Measurements from ENCODE around the gene EPB41L3. TPM values are rescaled to one million over a fixed set of nuclear protein-coding genes. Genes with fewer than 3 reads are reported as not detected.

The EPB41L3 gene
- total RNA-seq, 2 experiments from 2014 or later = not detected

DNA sequence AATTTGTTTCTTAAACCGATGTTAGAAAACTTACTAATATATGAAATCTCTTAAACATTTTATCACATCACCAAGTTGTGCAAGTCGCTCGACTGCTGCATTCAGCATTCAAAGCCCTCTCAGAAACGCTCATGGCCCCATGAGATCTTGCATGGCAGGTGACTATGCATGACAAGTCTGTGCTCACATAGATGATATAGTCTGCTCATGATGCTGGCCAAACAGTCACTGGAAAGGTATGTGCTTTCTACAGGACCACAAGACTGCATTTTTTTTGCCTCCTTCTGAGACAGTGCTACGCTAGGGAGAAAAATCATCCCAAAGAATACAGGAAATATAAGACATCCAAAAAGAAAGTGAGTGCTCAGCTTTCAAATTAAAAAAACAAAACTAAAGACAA lies 150.0 kb downstream of the EPB41L3 start:
- H3K79me2 ChIP-seq (ENCODE audit: insufficient read depth, low read depth, low read length) = no peaks in the 10 kb centered on the region
- H3K4me1 ChIP-seq (ENCODE audit: insufficient read depth, low read length, poor library complexity, severe bottlenecking) = no peaks in the 10 kb centered on the region
- H3K9me3 ChIP-seq (ENCODE audit: low read length) = no peaks in the 10 kb centered on the region
- H3K4me2 ChIP-seq (ENCODE audit: low read length) = no peak overlapping the region
- no peak overlapping the region for H3K27ac ChIP-seq (ENCODE audit: low read depth, low read length, poor library complexity, severe bottlenecking)
- no TSS peak for BruUV-seq (replicated peaks)
- DNase-seq (ENCODE audit: low spot score) = no peak
- H2AFZ ChIP-seq (ENCODE audit: low read length) = no peak overlapping the region
- intact Hi-C loops (cut with micrococcal nuclease; ENCODE audit: unreplicated experiment) = no loop called here
- H3K4me3 ChIP-seq (ENCODE audit: low read depth, low read length, poor library complexity, severe bottlenecking) = no peak overlapping the region
- H4K20me1 ChIP-seq (ENCODE audit: insufficient read depth, low read length) = no peaks in the 10 kb centered on the region
- H3K9me2 ChIP-seq (ENCODE audit: insufficient read depth, low read length) = no peaks in the 10 kb centered on the region
- ChIA-PET CTCF (ENCODE audit: unreplicated experiment) (no interaction called here), POLR2A (no interaction called here)
- no peak for TF ChIP-seq EZH2phosphoT487 (IDR thresholded peaks at IDR 0.05; ENCODE audit: borderline replicate concordance, low read depth, low read length)
- TF ChIP-seq, protein P1, sequence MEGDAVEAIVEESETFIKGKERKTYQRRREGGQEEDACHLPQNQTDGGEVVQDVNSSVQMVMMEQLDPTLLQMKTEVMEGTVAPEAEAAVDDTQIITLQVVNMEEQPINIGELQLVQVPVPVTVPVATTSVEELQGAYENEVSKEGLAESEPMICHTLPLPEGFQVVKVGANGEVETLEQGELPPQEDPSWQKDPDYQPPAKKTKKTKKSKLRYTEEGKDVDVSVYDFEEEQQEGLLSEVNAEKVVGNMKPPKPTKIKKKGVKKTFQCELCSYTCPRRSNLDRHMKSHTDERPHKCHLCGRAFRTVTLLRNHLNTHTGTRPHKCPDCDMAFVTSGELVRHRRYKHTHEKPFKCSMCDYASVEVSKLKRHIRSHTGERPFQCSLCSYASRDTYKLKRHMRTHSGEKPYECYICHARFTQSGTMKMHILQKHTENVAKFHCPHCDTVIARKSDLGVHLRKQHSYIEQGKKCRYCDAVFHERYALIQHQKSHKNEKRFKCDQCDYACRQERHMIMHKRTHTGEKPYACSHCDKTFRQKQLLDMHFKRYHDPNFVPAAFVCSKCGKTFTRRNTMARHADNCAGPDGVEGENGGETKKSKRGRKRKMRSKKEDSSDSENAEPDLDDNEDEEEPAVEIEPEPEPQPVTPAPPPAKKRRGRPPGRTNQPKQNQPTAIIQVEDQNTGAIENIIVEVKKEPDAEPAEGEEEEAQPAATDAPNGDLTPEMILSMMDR (conservative IDR thresholded peaks at IDR 0.05; ENCODE audit: low read length) = no peak
- no peaks in the 10 kb centered on the region for H3K36me3 ChIP-seq (ENCODE audit: insufficient read depth, low read length)

GRCh38 chr18:5391409-5391808 lies 152.4 kb downstream of the EPB41L3 start:
- BruUV-seq (replicated peaks) = no TSS peak
- H3K79me2 ChIP-seq (ENCODE audit: insufficient read depth, low read depth, low read length) = no peaks in the 10 kb centered on the region
- no peaks in the 10 kb centered on the region for H3K4me1 ChIP-seq (ENCODE audit: insufficient read depth, low read length, poor library complexity, severe bottlenecking)
- H3K9me2 ChIP-seq (ENCODE audit: insufficient read depth, low read length) = no peaks in the 10 kb centered on the region
- H3K27ac ChIP-seq (ENCODE audit: low read depth, low read length, poor library complexity, severe bottlenecking) = no peak overlapping the region
- CTCF ChIA-PET (ENCODE audit: unreplicated experiment) = no interaction called here
- H4K20me1 ChIP-seq (ENCODE audit: insufficient read depth, low read length) = no peaks in the 10 kb centered on the region
- H2AFZ ChIP-seq (ENCODE audit: low read length) = no peak overlapping the region
- H3K4me2 ChIP-seq (ENCODE audit: low read length) = no peak overlapping the region
- intact Hi-C loops (cut with micrococcal nuclease; ENCODE audit: unreplicated experiment) = no loop called here
- POLR2A ChIA-PET = no interaction called here
- no peak for TF ChIP-seq EZH2phosphoT487 (IDR thresholded peaks at IDR 0.05; ENCODE audit: borderline replicate concordance, low read depth, low read length)
- TF ChIP-seq, protein P1 (conservative IDR thresholded peaks at IDR 0.05; ENCODE audit: low read length) = no peak
- no peaks in the 10 kb centered on the region for H3K36me3 ChIP-seq (ENCODE audit: insufficient read depth, low read length)
- no peaks in the 10 kb centered on the region for H3K9me3 ChIP-seq (ENCODE audit: low read length)
- no peak for DNase-seq (ENCODE audit: low spot score)
- no peak overlapping the region for H3K4me3 ChIP-seq (ENCODE audit: low read depth, low read length, poor library complexity, severe bottlenecking)

- Histone ChIP-seq H3K4me3 (ENCODE audit: low read depth, low read length, poor library complexity, severe bottlenecking) (no peak overlapping the region), H3K27ac (ENCODE audit: low read depth, low read length, poor library complexity, severe bottlenecking) (no peak overlapping the region), H3K4me2 (ENCODE audit: low read length) (no peak overlapping the region), H2AFZ (ENCODE audit: low read length) (no peak overlapping the region), H3K9me2 (ENCODE audit: insufficient read depth, low read length) (no peaks in the 10 kb centered on the region), H3K4me1 (ENCODE audit: insufficient read depth, low read length, poor library complexity, severe bottlenecking) (no peaks in the 10 kb centered on the region), H3K79me2 (ENCODE audit: insufficient read depth, low read depth, low read length) (no peaks in the 10 kb centered on the region), H3K9me3 (ENCODE audit: low read length) (no peaks in the 10 kb centered on the region), H3K36me3 (ENCODE audit: insufficient read depth, low read length) (no peaks in the 10 kb centered on the region), H4K20me1 (ENCODE audit: insufficient read depth, low read length) (no peaks in the 10 kb centered on the region)
- no peak for DNase-seq (ENCODE audit: low spot score)
- no TSS peak for BruUV-seq (replicated peaks)
- CTCF ChIA-PET (ENCODE audit: unreplicated experiment) = no interaction called here
- intact Hi-C loops (cut with micrococcal nuclease; ENCODE audit: unreplicated experiment) = no loop called here
- POLR2A ChIA-PET = interaction anchor here (1.1 kb wide), 1 partner anchor 10 kb away, joined by 6 read pairs; no protein-coding TSS in a partner anchor
- TF ChIP-seq, protein P1 (conservative IDR thresholded peaks at IDR 0.05; ENCODE audit: low read length) = no peak
- TF ChIP-seq EZH2phosphoT487 (IDR thresholded peaks at IDR 0.05; ENCODE audit: borderline replicate concordance, low read depth, low read length) = no peak
These were observed 154.4 kb downstream of the EPB41L3 start for GRCh38 chr18:5389356-5389755.

All from OCI-LY7 (cell line).